GM21529 (cell line): ENCODE results near the gene EFCAB6.

Source experiments
- ATAC-seq: cut with Tn5 transposase; IDR thresholded peaks from one replicate; pipeline ENCODE4 v1.9.1; 2021; ENCODE audit not compliant: unreplicated experiment

EFCAB6 gene

DNA sequence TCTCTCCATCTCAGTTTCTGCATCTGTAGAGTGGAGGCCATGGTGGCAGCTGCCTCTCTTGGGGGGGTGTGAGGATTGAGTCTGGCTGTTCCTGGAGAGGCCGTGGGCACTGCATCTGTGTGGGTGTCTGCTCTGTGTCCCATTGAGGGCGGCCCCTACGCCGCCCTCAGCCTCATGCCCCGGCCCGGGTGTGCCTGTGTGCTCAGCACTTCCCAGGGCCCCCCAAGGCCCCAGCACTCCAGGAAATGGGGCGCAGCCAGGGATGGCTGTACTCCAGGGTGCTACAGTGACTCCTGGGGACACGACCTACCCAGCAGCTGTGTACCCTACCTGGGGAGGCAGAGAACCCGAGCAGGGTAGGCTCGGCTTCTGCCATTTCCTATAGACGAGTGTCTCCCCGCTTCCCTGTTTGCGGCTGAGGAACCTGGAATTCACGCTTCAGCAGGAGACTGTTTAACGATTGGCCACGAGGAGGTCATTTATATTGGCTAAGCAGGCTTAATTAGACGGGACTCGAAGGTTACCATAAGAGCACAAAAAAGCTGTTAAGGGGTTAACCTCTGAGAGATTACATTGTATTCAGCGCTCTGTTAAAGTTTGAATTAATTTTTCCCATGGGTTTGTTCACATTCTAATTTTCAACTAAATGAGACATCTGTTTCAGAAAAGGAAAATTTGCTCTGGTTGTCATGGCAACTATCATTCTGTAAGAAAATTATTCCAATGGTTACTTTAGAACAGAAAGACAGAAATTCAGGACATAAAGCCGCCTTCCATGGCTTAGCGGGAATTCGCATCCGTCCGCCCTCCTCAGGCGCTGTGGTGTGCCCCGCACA lies 323.9 kb downstream of the EFCAB6 start:
- no peak for ATAC-seq

DNA sequence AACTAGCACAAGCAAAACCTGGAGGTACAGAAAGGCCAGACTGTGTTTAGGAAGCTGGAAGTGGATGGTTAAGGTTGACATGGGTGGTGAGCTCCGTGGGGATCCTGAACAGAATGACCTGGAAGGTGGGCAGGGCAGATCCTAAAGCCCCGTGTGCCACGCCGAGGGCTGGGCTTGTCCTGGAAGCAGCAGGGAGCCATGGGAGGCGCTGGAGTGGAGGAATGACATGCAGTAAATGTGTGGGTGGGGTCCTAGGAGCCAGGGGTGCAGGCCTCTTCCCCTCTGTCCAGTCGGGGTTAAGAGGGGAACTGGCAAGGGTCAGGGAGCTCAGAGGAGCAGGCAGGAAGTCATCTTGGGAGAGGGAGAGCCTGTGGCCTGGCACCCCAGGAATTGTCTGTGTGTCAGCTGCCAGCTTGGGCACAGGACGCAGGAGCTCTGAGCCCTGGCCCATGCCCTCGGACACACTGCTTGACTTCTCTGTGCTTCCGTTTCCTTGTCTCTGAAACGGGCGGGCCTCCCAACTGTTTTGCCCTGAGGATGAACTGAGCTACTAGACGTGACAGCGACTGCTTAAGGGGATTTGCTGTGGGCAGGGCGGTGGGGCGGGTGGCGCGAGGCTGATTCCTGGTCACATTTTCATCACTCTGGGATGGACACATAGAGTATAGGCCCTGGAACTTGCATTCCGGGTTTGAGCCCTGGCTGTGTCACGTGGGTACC lies 324.6 kb downstream of the EFCAB6 start:
- no peak for ATAC-seq

DNA sequence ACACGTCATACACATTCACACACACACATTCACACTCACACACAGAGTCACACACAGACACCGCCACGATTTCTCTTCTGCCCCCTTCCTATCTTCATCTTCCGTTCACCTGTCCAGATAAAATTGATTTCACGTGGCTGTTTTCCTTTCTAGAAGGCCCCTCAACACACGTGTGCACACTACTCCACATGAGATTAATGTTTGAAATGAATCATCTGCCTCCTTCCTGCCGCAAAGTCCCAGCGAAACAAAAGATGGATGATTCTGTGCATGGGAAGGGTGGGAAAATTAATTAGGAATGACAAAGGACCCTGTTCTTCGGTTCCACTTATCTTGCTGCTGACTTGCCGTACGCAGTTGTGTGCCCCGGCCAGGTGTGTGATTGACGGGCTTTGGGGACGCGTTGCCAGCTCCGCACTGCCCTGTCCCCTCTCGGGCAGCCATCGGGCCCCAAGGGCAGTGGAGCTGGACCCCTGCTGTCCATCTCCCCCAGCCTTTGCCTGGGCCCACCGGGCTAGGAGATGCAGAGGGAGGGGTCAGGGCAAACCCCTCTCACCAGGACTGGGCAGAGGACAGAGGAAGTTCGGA lies 326.5 kb downstream of the EFCAB6 start:
- ATAC-seq, result no peak

DNA sequence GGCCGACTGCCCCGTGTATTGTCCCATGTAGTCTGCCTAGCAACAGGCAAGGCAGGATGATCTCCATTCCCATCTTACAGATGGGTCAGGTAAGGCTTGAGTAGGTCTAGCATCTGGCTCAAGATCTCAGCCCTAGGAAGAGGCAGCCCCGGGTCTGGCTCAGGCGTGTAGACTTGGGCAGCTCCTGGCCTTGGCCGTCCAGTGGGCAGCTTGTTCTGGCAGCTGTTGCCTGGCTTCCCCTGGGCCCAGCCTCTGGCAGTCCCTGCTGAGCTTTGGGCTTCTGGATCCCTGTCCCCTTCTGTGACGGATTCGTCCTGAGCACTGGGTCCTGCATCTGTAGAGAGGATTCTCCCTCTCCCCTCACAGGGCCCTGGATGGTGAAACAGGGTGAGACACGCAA lies 327.9 kb downstream of the EFCAB6 start:
- ATAC-seq, result no peak

DNA sequence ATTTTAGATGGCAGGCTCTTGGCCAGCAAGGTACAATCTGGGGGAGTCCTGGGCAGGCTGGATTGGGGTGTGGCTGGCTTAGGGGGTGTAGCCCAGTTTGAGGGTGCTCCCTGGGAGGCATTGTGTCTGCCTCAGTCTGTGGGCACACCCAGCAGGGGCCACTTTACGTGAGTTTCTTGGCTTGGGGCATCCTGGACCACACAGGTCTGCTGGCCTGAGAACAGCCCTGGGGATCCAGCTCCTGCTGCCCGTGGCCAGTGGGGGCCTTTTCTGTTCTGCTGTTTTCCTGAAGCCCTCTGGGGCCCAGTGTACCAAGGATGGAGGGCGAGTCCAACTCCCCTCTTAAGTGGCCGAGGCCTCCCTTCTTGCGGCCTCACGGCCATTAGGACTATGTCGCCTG lies 328.4 kb downstream of the EFCAB6 start:
- ATAC-seq, result no peak

DNA sequence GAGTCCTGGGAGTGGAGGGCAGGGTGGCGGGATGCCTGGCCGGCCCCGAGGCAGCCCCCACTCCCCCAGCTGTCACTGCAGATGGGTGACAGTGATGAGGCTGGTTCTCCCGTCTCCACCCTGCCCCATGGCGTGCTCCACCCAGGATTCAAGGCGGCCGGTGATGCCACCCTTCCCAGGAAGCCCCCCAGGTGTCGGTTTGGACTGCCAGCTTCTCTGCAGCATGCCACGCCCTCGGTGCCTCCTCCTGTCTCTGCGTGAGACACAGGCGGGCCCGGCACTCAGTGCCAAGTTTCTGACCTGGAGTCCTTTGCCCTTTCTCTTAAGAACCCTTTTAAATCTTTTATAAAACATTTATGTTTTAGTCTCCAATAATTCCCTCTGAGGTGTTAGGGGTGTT lies 328.8 kb downstream of the EFCAB6 start:
- ATAC-seq, result no peak

DNA sequence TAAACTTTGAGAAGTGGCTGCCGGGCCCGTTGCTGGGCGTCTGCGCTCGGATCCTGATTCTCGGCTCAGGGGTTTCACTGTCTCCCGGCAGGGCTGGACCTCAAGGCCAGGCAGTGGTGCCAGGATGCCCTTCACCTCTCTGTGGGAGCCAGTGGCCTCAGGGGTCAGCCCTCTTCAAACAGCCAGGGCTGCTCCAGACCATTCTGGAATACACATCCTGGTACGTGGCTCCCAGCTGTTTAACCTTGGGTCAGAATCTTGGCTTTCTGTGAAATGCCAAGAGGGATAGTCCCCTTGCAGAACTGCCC lies 329.8 kb downstream of the EFCAB6 start:
- ATAC-seq, result no peak

DNA sequence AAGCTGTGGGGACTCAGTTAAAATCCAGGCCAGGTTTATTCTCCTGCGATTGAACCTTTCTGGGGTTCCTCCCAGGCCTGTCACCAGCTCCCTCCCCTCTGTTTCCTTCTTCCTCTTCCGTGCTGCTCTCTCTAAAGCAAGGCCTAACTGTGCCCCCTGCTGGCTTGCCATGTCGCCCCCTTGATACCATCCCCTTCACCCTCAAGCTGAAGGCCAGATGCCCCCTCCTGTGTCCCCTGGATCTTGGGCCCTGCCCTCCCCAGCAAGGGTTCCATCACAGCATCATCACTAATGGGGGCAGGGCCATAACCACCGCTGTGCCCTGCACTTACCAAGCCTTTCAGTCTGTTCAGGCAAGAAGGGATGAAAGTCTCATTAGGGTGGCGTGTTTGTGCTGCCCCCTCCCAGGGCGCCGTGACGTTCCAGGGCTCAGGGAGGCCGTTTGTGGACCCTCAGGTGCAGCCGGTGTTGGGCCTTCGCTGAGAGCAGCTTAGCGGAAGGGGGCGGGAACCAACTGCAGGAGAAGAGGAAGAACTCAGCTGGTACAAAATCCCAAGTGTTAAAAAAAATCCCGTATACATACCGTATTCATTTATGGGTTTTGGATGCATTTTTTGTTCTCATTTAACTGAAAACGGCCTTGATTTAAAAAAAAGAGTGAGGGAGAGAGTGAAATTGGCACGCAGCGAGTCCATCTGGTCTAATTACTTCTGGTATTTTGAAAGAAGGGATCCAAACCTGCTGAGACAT lies 330.4 kb downstream of the EFCAB6 start:
- ATAC-seq, result no peak

DNA sequence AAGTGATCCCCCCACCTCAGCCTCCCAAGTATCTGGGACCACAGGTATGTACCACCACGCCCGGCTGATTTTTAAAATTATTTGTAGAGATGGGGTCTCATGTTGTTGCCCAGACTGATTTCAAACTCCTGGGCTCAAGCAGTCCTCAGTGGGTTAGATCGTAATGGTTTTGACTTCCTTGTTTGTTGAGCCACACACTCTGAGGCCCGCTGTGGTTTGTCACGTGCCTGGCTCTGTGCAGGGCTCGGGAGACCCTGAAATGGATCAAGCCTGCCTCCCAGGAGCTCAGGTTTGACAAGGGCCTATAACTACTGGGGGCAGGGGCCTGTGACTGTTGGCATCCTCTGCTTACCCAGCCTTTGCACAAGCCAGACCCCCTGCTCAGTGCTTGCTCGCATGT lies 332.1 kb downstream of the EFCAB6 start:
- no peak for ATAC-seq

DNA sequence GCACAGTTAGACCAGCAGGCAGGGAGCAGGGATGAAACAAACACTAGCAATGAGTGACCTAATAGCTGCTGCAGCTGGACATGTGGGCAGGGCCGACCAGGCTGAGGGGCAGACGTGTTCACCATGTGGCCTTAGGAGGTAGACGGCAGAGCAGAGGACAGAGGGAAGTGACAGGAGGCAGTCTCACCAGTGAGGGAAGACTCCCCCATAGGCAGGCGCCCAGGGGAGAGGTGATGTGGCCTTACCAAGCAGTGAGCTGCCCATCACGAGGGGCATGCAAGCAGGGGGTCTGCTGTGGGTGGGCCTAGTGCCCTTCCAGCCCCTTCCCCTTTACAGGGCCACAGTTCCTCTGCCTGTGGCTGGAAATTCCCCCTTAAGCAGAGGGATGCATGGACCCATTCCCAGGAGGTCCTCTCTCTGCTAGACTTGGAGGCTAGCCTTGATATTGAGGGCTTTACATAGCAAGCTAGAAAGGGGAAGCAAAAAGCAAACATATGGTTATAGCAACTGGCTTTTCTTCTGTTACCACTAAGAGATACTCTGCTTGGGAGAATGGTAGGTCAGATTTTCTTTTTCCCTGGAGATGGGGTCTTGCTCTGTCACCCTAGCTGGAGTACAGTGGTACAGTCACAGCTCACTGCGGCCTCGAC lies 332.7 kb downstream of the EFCAB6 start:
- no peak for ATAC-seq
